Type B pancreatic cell (in vitro differentiated cells): ENCODE data around the gene LAGE3. TPM values are rescaled to one million over a fixed set of nuclear protein-coding genes. Genes with fewer than 3 reads are reported as not detected.

Source experiments
- DNase-seq: peaks from one replicate; pipeline ENCODE4 v3.0.0; 2021; ENCODE audit warnings: mixed read lengths; ENCODE audit not compliant: unreplicated experiment; ENCODE audit errors: extremely low spot score
- H3K27ac Mint-ChIP-seq: 2 replicates; pipeline ENCODE4 v1.8.0; 2021; ENCODE audit warnings: mild to moderate bottlenecking, mixed read lengths
- H3K27me3 Mint-ChIP-seq: 2 replicates; pipeline ENCODE4 v1.8.0; 2021; ENCODE audit warnings: mixed read lengths
- H3K36me3 Mint-ChIP-seq: 2 replicates; pipeline ENCODE4 v1.8.0; 2021; ENCODE audit warnings: mixed read lengths
- H3K4me1 Mint-ChIP-seq: one replicate; pipeline ENCODE4 v1.8.0; 2021; ENCODE audit warnings: mixed read lengths; ENCODE audit not compliant: unreplicated experiment
- H3K4me3 Mint-ChIP-seq: 2 replicates; pipeline ENCODE4 v1.8.0; 2021; ENCODE audit warnings: mild to moderate bottlenecking, mixed read lengths
- H3K9me3 Mint-ChIP-seq: 2 replicates; pipeline ENCODE4 v1.8.0; 2021; ENCODE audit warnings: mixed read lengths
- CTCF ChIP-seq: fragments of 200-600 bp; sonication (generic); conservative IDR thresholded peaks from 2 replicates; pipeline ENCODE4 v1.5.0; 2021; ENCODE audit warnings: antibody characterized with exemption, mild to moderate bottlenecking
- total RNA-seq: library from RNA; stranded (reverse); gene quantifications from 2 replicates; pipeline ENCODE4 v1.2.1, GENCODE V29; 2021; ENCODE audit warnings: low replicate concordance

LAGE3 gene
- total RNA-seq, 1 donor from 2014 or later, result 15.9 TPM

- Mint-ChIP-seq H3K4me1 (no peaks in the 10 kb centered on the region), H3K27me3 (no peaks in the 10 kb centered on the region), H3K27ac (no peak overlapping the region), H3K4me3 (no peak overlapping the region), H3K36me3 (no peaks in the 10 kb centered on the region), H3K9me3 (no peaks in the 10 kb centered on the region)
- TF ChIP-seq CTCF, result no peak
- DNase-seq, result no peak
Observed at GRCh38 chrX:154446430-154446829, 32.7 kb downstream of the LAGE3 start.

GRCh38 chrX:154445776-154446175, 33.3 kb downstream of the LAGE3 start:
- H3K4me1 Mint-ChIP-seq, result no peaks in the 10 kb centered on the region
- H3K36me3 Mint-ChIP-seq, result no peaks in the 10 kb centered on the region
- no peaks in the 10 kb centered on the region for H3K9me3 Mint-ChIP-seq
- no peak overlapping the region for H3K27ac Mint-ChIP-seq
- no peak for DNase-seq
- no peaks in the 10 kb centered on the region for H3K27me3 Mint-ChIP-seq
- TF ChIP-seq CTCF, result no peak
- H3K4me3 Mint-ChIP-seq, result peak overlapping the region; percentile 60

- H3K4me3 Mint-ChIP-seq, result no peak overlapping the region
- no peaks in the 10 kb centered on the region for H3K4me1 Mint-ChIP-seq
- no peaks in the 10 kb centered on the region for H3K9me3 Mint-ChIP-seq
- H3K36me3 Mint-ChIP-seq, result no peaks in the 10 kb centered on the region
- H3K27ac Mint-ChIP-seq, result no peak overlapping the region
- H3K27me3 Mint-ChIP-seq, result no peaks in the 10 kb centered on the region
- TF ChIP-seq CTCF, result no peak
- no peak for DNase-seq
Observed at GRCh38 chrX:154444755-154445246, 34.3 kb downstream of the LAGE3 start.

- TF ChIP-seq CTCF, result peak; percentile 24
- Mint-ChIP-seq H3K4me1 (no peaks in the 10 kb centered on the region), H3K27ac (peak within 1 kb of the TSS; percentile 75), H3K9me3 (no peaks in the 10 kb centered on the region), H3K4me3 (peak within 1 kb of the TSS; percentile 83), H3K36me3 (no peaks in the 10 kb centered on the region), H3K27me3 (no peaks in the 10 kb centered on the region)
- DNase-seq, result no peak
Observed at GRCh38 chrX:154443992-154444754, 34.9 kb downstream of the LAGE3 start, which contains the start of gene FAM50A. TSS of gene FAM50A (plus strand) at chrX:154444141. CDS start at chrX:154444236, 95 bp downstream.

GRCh38 chrX:154443479-154443910, 35.6 kb downstream of the LAGE3 start:
- no peaks in the 10 kb centered on the region for H3K4me1 Mint-ChIP-seq
- no peak for DNase-seq
- H3K4me3 Mint-ChIP-seq, result peak overlapping the region; percentile 83
- no peak for TF ChIP-seq CTCF
- H3K27ac Mint-ChIP-seq, result peak overlapping the region; percentile 75
- H3K9me3 Mint-ChIP-seq, result no peaks in the 10 kb centered on the region
- H3K36me3 Mint-ChIP-seq, result no peaks in the 10 kb centered on the region
- H3K27me3 Mint-ChIP-seq, result no peaks in the 10 kb centered on the region
